Bronchial epithelial cell (primary cell): ENCODE data around the gene ARHGAP20. TPM values are rescaled to one million over a fixed set of nuclear protein-coding genes. Genes with fewer than 3 reads are reported as not detected.

ENCODE experiments used
- DNase-seq: peaks from one replicate; pipeline ENCODE4 v3.0.0-alpha.2; 2010; ENCODE audit warnings: low read depth
- FAIRE-seq: peaks from 2 replicates; lab custom pipeline; 2011; peaks lifted over from hg19 to GRCh38; lab: Jason Lieb, UNC
- H3K27me3 ChIP-seq: 2 replicates; pipeline ENCODE4 v1.5.1; 2011; ENCODE audit warnings: low read length; ENCODE audit not compliant: control insufficient read depth, insufficient read depth
- H3K36me3 ChIP-seq: 2 replicates; pipeline ENCODE4 v1.5.1; 2011; ENCODE audit warnings: low read length; ENCODE audit not compliant: control insufficient read depth, insufficient read depth
- H3K4me3 ChIP-seq: 2 replicates; pipeline ENCODE4 v1.5.1; 2011; ENCODE audit warnings: mild to moderate bottlenecking, low read depth, low read length, control low read depth
- CTCF ChIP-seq: IDR thresholded peaks from 2 replicates; pipeline ENCODE4 v1.5.1; 2011; ENCODE audit warnings: mild to moderate bottlenecking, moderate library complexity, low read length, control low read depth, inconsistent platforms; ENCODE audit not compliant: insufficient read depth, severe bottlenecking
- total RNA-seq: library from RNA; depleted of rRNA; stranded (reverse); fragments of >200 nt; gene quantifications from 2 replicates; pipeline ENCODE4 v1.2.1, GENCODE V29; 2014

ARHGAP20 gene
- total RNA-seq, 1 donor from 2014 or later: under 0.01 TPM

- TF ChIP-seq CTCF: no peak
- FAIRE-seq (no peak), DNase-seq (peak; percentile 41)
- H3K4me3 ChIP-seq: no peak overlapping the region
- H3K27me3 ChIP-seq: peaks cover 3% of the 10 kb centered on the region
- no peaks in the 10 kb centered on the region for H3K36me3 ChIP-seq
Observed at GRCh38 chr11:110679323-110679975, 32.8 kb downstream of the ARHGAP20 start.

GRCh38 chr11:110675548-110675947, 36.7 kb downstream of the ARHGAP20 start:
- no peak overlapping the region for H3K4me3 ChIP-seq
- DNase-seq (no peak), FAIRE-seq (no peak)
- H3K27me3 ChIP-seq: peaks cover 2% of the 10 kb centered on the region
- TF ChIP-seq CTCF: no peak
- no peaks in the 10 kb centered on the region for H3K36me3 ChIP-seq

- no peak overlapping the region for H3K4me3 ChIP-seq
- no peak for TF ChIP-seq CTCF
- DNase-seq (no peak), FAIRE-seq (no peak)
- H3K27me3 ChIP-seq: no peaks in the 10 kb centered on the region
- H3K36me3 ChIP-seq: no peaks in the 10 kb centered on the region
Observed at GRCh38 chr11:110665689-110666465, 46.4 kb downstream of the ARHGAP20 start.

- no peak overlapping the region for H3K4me3 ChIP-seq
- H3K36me3 ChIP-seq: no peaks in the 10 kb centered on the region
- no peak for DNase-seq
- no peak for FAIRE-seq
- H3K27me3 ChIP-seq: no peaks in the 10 kb centered on the region
- TF ChIP-seq CTCF: no peak
Observed at GRCh38 chr11:110655967-110656366, 56.3 kb downstream of the ARHGAP20 start.

- no peak for TF ChIP-seq CTCF
- H3K4me3 ChIP-seq: no peak overlapping the region
- FAIRE-seq: no peak
Observed at GRCh38 chr11:110654456-110654855, 57.8 kb downstream of the ARHGAP20 start.

More at GRCh38 chr11:110654456-110654855, 57.8 kb downstream of the ARHGAP20 start:
- no peak for DNase-seq
- no peaks in the 10 kb centered on the region for H3K36me3 ChIP-seq
- H3K27me3 ChIP-seq: no peaks in the 10 kb centered on the region
